ENCODE data around the gene FLACC1.

DNA sequence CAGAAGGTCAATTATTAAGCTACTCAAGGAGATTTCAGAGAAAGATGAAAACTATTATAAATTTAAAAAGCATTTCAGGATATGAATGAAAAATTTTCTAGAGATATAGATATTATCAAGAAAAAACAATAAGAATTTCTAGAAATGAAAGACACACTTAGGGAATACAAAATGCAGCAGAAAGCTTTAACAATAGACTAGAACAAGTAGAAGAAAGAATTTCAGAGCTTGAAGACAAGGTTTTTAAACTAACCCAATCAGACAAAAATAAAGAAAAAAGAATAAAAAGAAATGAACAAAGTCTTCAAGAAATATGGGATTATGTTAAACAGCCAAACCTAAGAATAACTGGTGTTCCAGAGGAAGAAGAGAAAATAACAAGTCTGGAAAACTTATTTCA, 34.4 kb downstream of the FLACC1 start:
- TF ChIP-seq PHF8 (conservative IDR thresholded peaks at IDR 0.05; ENCODE audit: low read depth, low read length) (no peak), RFX5 (IDR thresholded peaks at IDR 0.05; ENCODE audit: borderline replicate concordance, low read depth, low read length) (no peak), RAD21 (IDR thresholded peaks at IDR 0.05 in 1 of 2, conservative IDR thresholded peaks at IDR 0.05 in 1 of 2; ENCODE audit: low read depth in 2 of 2, low read length in 2 of 2) (no peak)

Measured in H1 (cell line).